ENCODE measurements around the gene ANKS3.

Gene ANKS3

DNA sequence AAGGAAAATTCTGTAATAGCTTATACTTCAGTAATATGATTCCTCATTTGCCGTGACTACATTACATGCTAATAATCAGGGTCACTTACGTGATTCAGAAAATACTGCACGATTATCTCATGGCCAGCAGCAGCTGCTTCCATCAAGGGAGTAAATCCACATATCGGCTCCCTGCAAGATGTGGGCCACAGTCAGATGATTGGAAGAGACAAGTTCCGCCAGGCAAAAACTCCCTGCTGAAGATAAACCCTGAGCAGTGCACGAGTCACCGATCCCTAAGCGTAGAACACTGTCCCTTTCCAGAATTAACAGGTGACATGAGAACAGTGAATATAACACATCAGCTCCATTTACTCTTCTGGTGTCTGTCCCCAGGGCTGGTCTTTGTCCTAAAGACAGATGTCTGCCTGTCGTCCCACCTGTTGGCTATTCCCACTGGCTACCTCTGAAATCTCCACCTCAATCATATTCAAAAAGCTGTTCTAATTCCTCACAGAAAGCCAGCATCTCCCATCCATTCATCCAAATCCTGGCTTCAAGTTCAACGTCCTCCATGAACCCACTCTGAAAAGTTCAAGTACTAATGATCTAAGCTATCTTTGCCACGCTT lies 9.3 kb downstream of the ANKS3 start:
- no peak for DNase-seq

DNA sequence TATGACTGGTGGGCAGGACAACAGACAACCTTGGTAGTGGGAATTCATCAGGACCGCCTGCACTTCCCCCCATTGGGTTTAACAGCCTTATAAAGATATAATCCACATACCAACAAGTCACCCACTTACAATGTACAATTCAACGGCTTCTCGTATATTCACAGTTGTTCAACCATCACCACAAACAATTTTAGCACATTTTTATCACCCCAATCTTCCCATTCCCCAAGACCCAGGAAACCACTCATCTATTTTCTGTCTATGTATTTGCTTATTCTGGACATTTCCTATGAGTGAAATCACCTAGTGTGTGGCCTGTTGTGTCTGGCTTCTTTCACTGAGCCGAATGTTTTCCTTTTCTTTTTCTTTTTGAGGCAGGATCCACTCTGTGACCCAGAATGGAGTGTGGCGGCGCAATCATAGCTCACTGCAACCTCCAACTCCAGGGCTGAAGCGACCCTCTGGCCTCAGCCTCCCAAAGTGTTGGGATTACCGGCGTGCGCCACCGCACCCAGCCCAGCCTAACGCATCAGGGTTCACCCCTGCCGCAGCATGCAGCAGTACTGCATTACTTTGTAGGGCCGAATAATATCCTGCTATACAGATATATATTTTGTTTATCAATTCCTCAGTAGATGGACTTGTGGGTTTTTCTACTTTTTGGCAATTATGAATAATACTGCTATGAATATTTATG lies 10.9 kb downstream of the ANKS3 start:
- no peak for DNase-seq

- DNase-seq = no peak
These were observed 15.6 kb downstream of the ANKS3 start for GRCh38 chr16:4718466-4718865.

DNA sequence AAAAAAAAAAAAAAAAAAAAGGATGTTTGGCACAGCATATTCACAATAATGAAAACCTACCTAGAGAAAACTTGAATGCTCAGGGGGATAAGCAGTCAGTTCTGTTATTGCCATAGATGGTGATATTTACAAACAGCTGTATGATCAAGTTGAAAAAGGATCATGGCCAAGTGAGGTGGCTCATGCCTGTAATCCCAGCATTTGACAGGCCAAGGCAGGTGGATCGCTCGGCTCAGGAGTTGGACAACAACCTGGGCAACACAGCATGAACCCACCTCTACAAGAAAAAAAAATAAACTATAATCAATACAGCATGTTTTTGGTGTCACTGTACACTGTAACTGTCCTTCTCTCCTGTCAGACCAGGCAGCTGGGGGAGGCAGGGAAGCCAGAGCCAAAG lies 19.1 kb downstream of the ANKS3 start:
- DNase-seq = no peak

DNA sequence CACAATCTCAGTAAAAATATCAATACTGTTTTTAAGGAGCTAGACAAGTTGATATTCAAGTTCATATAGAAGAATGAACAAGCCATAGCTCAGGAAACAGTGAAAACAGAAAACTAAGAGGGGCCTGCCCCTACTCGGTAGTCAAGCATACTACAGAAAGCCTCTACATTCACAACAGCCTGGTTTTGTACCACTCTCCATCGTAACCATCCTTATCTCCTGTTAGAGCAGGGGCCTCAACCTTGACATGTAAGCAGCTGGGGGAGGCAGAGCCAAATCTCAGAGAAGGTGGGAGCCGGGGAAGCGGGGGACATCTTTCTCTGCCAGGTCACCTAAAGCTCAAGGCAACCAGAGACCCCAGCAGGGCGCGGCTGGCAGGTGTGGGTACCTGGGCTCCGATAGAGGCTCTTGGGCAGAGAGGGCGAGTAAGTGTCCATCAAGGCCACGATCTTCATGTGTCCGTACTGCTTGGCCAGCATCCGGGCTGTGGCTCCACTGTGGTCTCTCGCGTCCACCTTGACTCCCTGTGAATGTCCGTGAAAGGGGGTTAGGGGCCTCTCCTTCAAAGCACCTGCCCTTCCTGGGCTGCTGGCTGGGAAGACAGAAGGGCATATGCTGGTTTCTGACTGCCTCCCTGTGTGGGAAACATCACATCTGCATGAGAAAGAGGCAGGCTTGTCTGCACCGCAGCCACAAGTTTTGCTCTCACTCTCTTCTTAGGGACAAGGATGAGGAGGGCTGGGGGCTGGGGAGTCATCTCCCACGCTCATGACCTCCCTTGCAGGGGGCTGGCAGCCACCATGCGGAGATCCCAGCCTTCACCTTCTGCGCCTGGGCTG lies 20.2 kb downstream of the ANKS3 start:
- DNase-seq = no peak

DNA sequence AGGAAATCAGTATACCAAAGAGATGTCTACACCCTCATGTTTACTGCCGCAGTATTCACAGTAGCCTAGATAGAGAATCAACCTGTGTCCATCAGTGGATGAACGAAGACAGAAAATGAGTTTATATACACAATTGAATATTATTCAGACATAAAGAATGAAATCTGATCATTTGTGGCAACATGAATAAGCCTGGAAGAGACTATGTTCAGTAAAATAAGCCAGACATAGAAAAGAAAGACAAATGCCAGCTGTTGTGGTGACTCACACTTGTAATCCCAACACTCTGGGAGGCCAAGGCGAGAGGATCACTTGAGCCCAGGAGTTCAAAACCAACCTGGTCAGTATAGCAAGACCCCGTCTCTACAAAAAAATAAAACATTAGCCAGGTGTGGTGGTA lies 24.6 kb downstream of the ANKS3 start:
- no peak for DNase-seq

DNA sequence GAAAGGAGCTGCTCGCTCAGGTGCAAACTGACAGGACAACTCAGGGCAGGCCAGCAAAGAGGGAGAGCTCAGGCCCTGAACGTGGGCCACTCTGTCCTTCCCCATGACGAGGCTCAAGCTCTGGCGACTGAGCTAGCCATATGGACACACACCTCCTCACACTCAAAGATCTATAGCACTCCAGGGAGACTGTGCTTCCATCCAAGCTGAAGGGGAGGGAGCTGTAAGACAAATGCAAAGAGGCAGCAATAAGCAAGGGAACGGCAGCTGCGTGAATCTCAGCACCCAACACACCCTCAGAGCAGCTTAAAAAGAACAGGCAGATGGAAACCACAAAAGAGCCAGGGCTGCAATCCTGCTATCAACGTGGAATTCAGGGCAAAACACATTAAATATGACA lies 27.2 kb downstream of the ANKS3 start:
- no peak for DNase-seq

DNA sequence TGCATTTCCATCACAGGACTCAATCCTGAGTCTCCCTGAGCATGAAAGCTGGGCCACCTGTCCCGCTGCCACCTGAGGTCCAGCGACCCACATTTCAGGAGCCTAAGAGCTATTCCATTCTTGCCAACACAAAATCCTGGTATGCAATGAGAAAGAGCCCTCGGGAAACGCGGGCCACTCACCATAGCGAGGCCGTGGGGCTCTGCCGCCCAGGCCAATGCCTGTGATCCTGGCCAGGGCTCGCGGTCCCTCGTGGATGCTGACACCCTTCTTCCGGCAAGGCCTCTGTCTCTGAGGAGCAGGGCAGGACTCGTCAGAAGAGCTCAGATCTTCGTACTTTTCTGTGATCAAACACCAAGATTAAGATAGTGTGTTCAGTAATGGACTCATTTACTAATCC lies 29.2 kb downstream of the ANKS3 start:
- DNase-seq = no peak

- DNase-seq = no peak
These were observed 29.6 kb downstream of the ANKS3 start for GRCh38 chr16:4704491-4704890.

DNA sequence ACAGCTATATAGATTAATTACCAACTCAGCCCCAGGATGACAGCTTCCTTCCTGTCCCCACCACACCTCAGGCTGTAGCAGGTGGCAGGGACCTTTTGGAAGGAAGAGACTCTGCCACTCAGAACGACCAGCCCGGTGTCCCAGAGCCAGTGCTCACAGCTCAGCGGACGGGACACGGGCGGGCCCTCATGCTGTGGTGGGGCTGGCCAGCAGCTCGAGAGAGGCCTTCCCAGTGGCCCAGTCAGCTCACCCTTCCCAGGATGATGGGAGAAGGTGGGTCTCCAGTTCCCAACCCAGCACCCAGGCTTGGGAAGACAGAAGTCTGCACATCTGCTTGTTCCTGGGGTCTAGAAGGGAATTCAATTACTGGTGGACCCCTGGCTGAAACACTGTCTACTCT lies 30.2 kb downstream of the ANKS3 start:
- DNase-seq = no peak

- DNase-seq = no peak
These were observed 31.6 kb downstream of the ANKS3 start for GRCh38 chr16:4702466-4702808.

DNA sequence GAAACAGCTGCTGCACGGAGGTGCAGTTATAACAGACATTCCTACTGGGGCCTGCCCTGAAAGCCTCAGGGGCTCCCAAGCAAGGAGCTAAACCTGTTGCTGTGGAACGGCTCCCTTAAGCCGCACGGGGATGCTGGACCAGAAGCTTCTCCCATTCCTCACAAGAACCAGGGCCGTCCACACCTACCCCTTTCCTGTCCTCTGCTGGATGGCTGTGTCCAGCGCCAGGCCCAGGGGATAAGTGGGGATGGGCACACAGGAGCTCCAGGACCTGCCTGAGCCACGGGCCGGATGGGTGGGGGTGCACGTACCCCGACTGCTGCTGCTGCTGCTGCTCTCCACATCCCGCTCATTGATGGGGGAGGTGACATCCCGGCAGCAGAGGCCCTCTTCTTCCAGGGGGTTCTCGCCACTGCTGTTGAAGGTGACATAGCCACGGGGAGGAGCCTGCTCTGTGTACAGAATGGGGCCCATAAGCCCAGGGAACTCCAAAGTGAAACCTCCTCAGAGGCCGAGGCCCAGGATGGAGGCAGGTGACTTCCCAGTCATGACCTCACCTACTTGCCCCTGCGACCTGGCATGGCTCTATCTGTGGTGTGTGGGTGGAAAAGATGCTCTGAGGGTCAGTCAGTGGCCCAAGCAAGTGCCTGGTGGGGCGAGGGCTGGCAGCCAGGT lies 32.1 kb downstream of the ANKS3 start:
- DNase-seq = no peak

DNA sequence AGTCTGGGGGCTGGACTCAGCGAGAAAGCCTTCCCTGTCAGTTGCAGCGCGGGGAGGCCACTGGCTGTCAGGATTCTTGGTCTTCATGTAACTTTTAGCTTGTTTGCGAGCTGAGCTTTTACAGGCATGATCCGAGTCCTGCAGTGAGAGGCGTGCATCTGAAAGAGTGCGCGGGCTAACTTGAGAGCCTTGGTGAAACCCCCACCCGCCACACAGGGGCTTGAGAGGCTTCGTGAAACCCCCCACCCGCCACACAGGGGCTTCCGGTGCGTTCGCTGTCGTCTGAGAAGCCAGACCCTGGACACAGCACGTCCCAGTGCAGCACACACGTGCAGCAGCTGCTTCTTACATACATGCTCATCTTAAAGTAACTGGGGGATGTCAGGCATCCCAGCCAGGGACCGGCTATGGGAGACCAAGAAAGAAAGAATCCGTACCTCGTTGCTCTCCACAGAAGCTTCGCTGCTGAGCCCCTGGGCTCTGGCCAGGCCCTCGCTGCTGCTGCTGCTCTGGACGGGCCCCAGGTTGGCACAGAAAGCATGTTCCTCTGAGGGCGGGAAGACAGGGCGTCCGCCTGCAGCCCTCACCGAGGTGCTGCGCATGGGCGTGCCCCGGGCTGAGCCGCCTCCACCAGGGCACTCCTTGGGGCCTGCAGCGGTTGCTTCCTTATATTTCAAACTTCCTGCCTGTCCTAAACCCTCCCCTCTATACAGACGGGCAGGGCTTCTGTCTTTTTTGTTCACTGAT lies 32.9 kb downstream of the ANKS3 start:
- DNase-seq = no peak

GRCh38 chr16:4700380-4700996 lies 33.6 kb downstream of the ANKS3 start:
- no peak for DNase-seq

DNA sequence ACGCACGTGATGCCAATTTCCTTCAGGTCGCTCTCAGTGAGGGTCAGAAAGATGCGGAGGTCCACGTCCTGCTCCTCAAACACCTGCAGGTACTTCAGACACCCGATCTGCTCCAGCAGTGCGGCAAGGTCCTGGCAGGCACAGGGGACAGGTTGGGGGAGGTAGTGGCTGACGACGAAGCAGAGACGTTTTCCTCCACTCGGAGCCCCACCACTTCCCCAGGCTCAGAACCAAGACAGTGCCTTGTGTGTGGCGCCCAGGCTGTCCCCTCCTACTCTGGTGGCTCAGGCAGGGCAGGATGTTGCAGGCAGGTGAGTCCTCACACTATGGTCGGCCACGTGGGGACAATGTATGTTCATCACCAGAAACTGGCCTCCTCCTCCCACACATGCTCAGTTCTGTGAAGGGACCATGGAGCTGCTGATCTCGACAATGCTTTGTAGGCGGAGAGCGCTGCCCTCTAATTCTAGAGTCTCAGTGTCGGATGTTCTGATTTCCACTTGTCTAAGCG lies 35.0 kb downstream of the ANKS3 start:
- no peak for DNase-seq

DNA sequence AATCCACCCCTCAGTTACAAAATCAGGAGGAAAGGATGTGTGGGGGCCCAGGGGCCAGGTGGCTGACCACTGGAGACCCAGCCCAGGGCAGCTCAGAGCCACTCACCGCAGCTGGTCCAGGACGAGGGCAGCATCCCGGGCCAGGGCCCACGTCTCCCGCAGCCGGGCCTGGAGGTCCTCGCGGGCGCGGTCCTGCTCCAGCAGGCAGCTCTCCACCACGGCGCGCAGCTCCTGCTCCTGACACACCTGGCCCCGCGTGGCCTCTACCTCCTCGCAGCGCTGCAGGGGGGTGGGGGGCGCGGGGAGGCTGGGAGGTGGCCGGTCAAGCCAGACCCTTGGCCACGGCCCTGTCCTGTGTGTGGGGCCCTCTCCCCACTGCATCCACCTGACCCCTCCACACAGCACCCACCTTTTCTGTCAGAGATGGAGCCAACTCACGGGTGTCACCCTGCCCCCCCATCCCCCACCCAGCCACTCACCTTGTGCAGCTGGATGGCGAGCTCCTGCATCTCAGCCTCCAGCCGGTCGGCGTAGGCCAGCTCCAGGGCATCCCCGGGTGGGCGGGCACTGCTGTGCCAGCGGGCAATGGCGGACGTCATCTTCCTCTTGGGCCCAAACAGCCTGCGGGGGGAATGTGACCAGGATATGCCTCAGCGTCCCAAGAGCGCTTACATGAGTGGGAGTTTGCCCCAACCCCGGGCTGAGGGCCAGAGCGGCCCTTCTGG lies 35.6 kb downstream of the ANKS3 start:
- no peak for DNase-seq

GRCh38 chr16:4697848-4698291 lies 36.2 kb downstream of the ANKS3 start:
- DNase-seq = no peak

GRCh38 chr16:4696905-4697847 lies 36.9 kb downstream of the ANKS3 start:
- no peak for DNase-seq

GRCh38 chr16:4696172-4696904 lies 37.7 kb downstream of the ANKS3 start:
- no peak for DNase-seq
